NCI-H1930 (cell line): ENCODE results near the gene PATE1.
"Not testable (repeated sequence)": the region's sequence is repeated elsewhere in the genome, so short reads cannot be mapped to it uniquely, and the experiment has no call there.

Source experiments
- DNase-seq, 2 experiments: peaks; one replicate each; lab custom pipeline; 2025; lab: John Stamatoyannopoulos, UW

Gene PATE1

GRCh38 chr11:125745979-125746378, at the start of gene PATE1:
Gene PATE1 (plus strand): TSS chr11:125746279. CDS start chr11:125746305, 26 bp downstream.
- DNase-seq = no peak

- no peak for DNase-seq
Measured at GRCh38 chr11:125701018-125701610, 45.0 kb upstream of the PATE1 start.

- no peak for DNase-seq
Measured at GRCh38 chr11:125701858-125702621, 44.0 kb upstream of the PATE1 start.

- DNase-seq = not testable (repeated sequence)
Measured at GRCh38 chr11:125704686-125705085, 41.4 kb upstream of the PATE1 start.

GRCh38 chr11:125720781-125721180, 25.3 kb upstream of the PATE1 start:
- DNase-seq = no peak

- DNase-seq = no peak
Measured at GRCh38 chr11:125724125-125724524, 22.0 kb upstream of the PATE1 start.

GRCh38 chr11:125728969-125729368, 17.1 kb upstream of the PATE1 start:
- DNase-seq = no peak

- DNase-seq = no peak
Measured at GRCh38 chr11:125740617-125741016, 5.5 kb upstream of the PATE1 start.

GRCh38 chr11:125743681-125744080, 2.4 kb upstream of the PATE1 start:
- DNase-seq = no peak

- no peak for DNase-seq
Measured at GRCh38 chr11:125750629-125751028, 4.5 kb downstream of the PATE1 start.

GRCh38 chr11:125756050-125756449, 10.0 kb downstream of the PATE1 start:
- DNase-seq = no peak

GRCh38 chr11:125762445-125762844, 16.4 kb downstream of the PATE1 start:
- no peak for DNase-seq

- no peak for DNase-seq
Measured at GRCh38 chr11:125763483-125763882, 17.4 kb downstream of the PATE1 start.

GRCh38 chr11:125766251-125766650, 20.2 kb downstream of the PATE1 start:
- DNase-seq = no peak

- no peak for DNase-seq
Measured at GRCh38 chr11:125768336-125769046, 22.4 kb downstream of the PATE1 start.

- DNase-seq = no peak
Measured at GRCh38 chr11:125770583-125770982, 24.5 kb downstream of the PATE1 start.

GRCh38 chr11:125772834-125773505, 26.9 kb downstream of the PATE1 start:
- no peak for DNase-seq

GRCh38 chr11:125773516-125773915, 27.4 kb downstream of the PATE1 start:
- DNase-seq = no peak

GRCh38 chr11:125777309-125777708, 31.2 kb downstream of the PATE1 start:
- no peak for DNase-seq

GRCh38 chr11:125778728-125779127, 32.6 kb downstream of the PATE1 start, which contains the start of gene PATE2:
Gene PATE2 (minus strand): TSS chr11:125778828. CDS start chr11:125778773, 55 bp downstream.
- DNase-seq = no peak

GRCh38 chr11:125784678-125785077, 38.6 kb downstream of the PATE1 start:
- no peak for DNase-seq

- no peak for DNase-seq
Measured at GRCh38 chr11:125787827-125788226, 41.7 kb downstream of the PATE1 start, which contains the start of gene PATE3. Gene PATE3 (plus strand): TSS chr11:125788127. CDS start chr11:125788152, 25 bp downstream.
